Neural cell (in vitro differentiated cells): ENCODE measurements around the gene SYNGR2. TPM values are rescaled to one million over a fixed set of nuclear protein-coding genes. Genes with fewer than 3 reads are reported as not detected.

Experiments used
- H2AFZ ChIP-seq: fragments of 200-600, 300-800 bp; sonication (generic), shearing (Covaris generic); 2 replicates; pipeline ENCODE4 v1.6.0; 2014; ENCODE audit warnings: low read depth, mild to moderate bottlenecking, antibody characterized with exemption, low read length, moderate library complexity
- H3F3A ChIP-seq: fragments of 200-600 bp; shearing (Covaris generic); 2 replicates; pipeline ENCODE4 v1.6.1; 2016; ENCODE audit warnings: mild to moderate bottlenecking, moderate library complexity, mixed read lengths, antibody characterized with exemption, low read length; ENCODE audit not compliant: insufficient read depth, poor library complexity, severe bottlenecking
- H3K27ac ChIP-seq: fragments of 200-600, 300-800 bp; sonication (generic), shearing (Covaris generic); 2 replicates; pipeline ENCODE4 v1.5.1; 2014; ENCODE audit warnings: mild to moderate bottlenecking, low read length, moderate library complexity
- H3K27me3 ChIP-seq: fragments of 300-800, 200-600 bp; sonication (generic), shearing (Covaris generic); 2 replicates; pipeline ENCODE4 v1.6.0; 2014; ENCODE audit warnings: mild to moderate bottlenecking, low read depth, low read length, moderate library complexity; ENCODE audit not compliant: insufficient read depth
- H3K36me3 ChIP-seq: fragments of 300-800, 200-600 bp; sonication (generic), shearing (Covaris generic); 2 replicates; pipeline ENCODE4 v1.5.1; 2014; ENCODE audit warnings: mild to moderate bottlenecking, antibody characterized with exemption, low read length, moderate library complexity; ENCODE audit not compliant: insufficient read depth
- H3K4me2 ChIP-seq: fragments of 300-800, 200-600 bp; sonication (generic), shearing (Covaris generic); 2 replicates; pipeline ENCODE4 v1.6.0; 2014; ENCODE audit warnings: mild to moderate bottlenecking, low read length
- H3K4me3 ChIP-seq: fragments of 300-800, 200-600 bp; sonication (generic), shearing (Covaris generic); 2 replicates; pipeline ENCODE4 v1.5.1; 2014; ENCODE audit warnings: mild to moderate bottlenecking, low read length, moderate library complexity
- H3K79me2 ChIP-seq: fragments of 200-600 bp; shearing (Covaris generic); replicated peaks from 2 replicates; pipeline ENCODE4 v1.6.0; 2014; ENCODE audit warnings: mild to moderate bottlenecking, low read length, moderate library complexity; ENCODE audit not compliant: insufficient read depth
- H3K9ac ChIP-seq: fragments of 300-800, 200-600 bp; sonication (generic), shearing (Covaris generic); 2 replicates; pipeline ENCODE4 v1.6.1; 2016; ENCODE audit warnings: mild to moderate bottlenecking, low read length, mixed read lengths
- H3K9me2 ChIP-seq: fragments of 200-600 bp; shearing (Covaris generic); 2 replicates; pipeline ENCODE4 v1.6.1; 2016; ENCODE audit warnings: mild to moderate bottlenecking, low read length, mixed read lengths; ENCODE audit not compliant: insufficient read depth
- H3K9me3 ChIP-seq: fragments of 200-600, 300-800 bp; sonication (generic), shearing (Covaris generic); 2 replicates; pipeline ENCODE4 v1.6.1; 2016; ENCODE audit warnings: mild to moderate bottlenecking, mixed run types, low read length, moderate library complexity, mixed read lengths
- H4K20me1 ChIP-seq: fragments of 200-600 bp; shearing (Covaris generic); 2 replicates; pipeline ENCODE4 v1.6.1; 2016; ENCODE audit warnings: mild to moderate bottlenecking, mixed run types; ENCODE audit not compliant: insufficient read depth
- CTCF ChIP-seq: fragments of 450-650 bp; IDR thresholded peaks from 2 replicates; pipeline ENCODE4 v1.5.1; 2014; ENCODE audit warnings: antibody characterized with exemption, mild to moderate bottlenecking, moderate library complexity; ENCODE audit not compliant: poor library complexity, severe bottlenecking
- EP300 ChIP-seq: fragments of 450-650 bp; conservative IDR thresholded peaks from 2 replicates; pipeline ENCODE4 v1.6.1; 2014; ENCODE audit warnings: antibody characterized with exemption, mild to moderate bottlenecking, moderate library complexity; ENCODE audit not compliant: poor library complexity, severe bottlenecking
- EZH2 ChIP-seq: fragments of 200-600, 300-800 bp; shearing (Covaris generic), sonication (generic); IDR thresholded peaks from 2 replicates; pipeline ENCODE4 v1.6.1; 2014; ENCODE audit warnings: antibody characterized with exemption, low read length, borderline replicate concordance, mild to moderate bottlenecking; ENCODE audit not compliant: insufficient read depth, poor library complexity, severe bottlenecking
- MXI1 ChIP-seq: fragments of 450-650 bp; conservative IDR thresholded peaks from 2 replicates; pipeline ENCODE4 v1.6.1; 2014; ENCODE audit warnings: antibody characterized with exemption, mild to moderate bottlenecking; ENCODE audit not compliant: poor library complexity, severe bottlenecking
- POLR2AphosphoS5 ChIP-seq: IDR thresholded peaks from 2 replicates; pipeline ENCODE4 v1.6.1; 2012
- RAD21 ChIP-seq: fragments of 450-650 bp; conservative IDR thresholded peaks from 2 replicates; pipeline ENCODE4 v1.6.1; 2014; ENCODE audit warnings: antibody characterized with exemption, mild to moderate bottlenecking, moderate library complexity
- REST ChIP-seq: IDR thresholded peaks from 2 replicates; pipeline ENCODE4 v1.6.1; 2012; ENCODE audit warnings: borderline replicate concordance
- SMC3 ChIP-seq: fragments of 450-650 bp; conservative IDR thresholded peaks from 2 replicates; pipeline ENCODE4 v1.6.1; 2014; ENCODE audit warnings: antibody characterized with exemption, mild to moderate bottlenecking, moderate library complexity; ENCODE audit not compliant: poor library complexity
- TAF1 ChIP-seq: IDR thresholded peaks from 2 replicates; pipeline ENCODE4 v1.6.1; 2012; ENCODE audit warnings: low read depth
- polyA minus RNA-seq: library from RNA; depleted of rRNA, polyadenylated mRNA; stranded (reverse); fragments of >200 nt; gene quantifications from 2 replicates; pipeline ENCODE4 v1.2.3, GENCODE V29; 2014
- polyA plus RNA-seq: library from polyadenylated mRNA; depleted of rRNA; stranded (reverse); fragments of >200 nt; gene quantifications from 2 replicates; pipeline ENCODE4 v1.2.3, GENCODE V29; 2014

The SYNGR2 gene
- polyA plus RNA-seq: 2.7 and 3.9 TPM in 2 replicates
- polyA minus RNA-seq: 3.2 and 4.4 TPM in 2 replicates

- H3K9me3 ChIP-seq: no peaks in the 10 kb centered on the region
- TF ChIP-seq RAD21 (no peak), CTCF (peak; percentile 12), POLR2AphosphoS5 (peak; percentile 40), EP300 (peak; percentile 18), MXI1 (peak; percentile 22), SMC3 (no peak), REST (peak; percentile 36), TAF1 (peak; percentile 32), EZH2 (no peak)
- H3K4me3 ChIP-seq: peak within 1 kb of the TSS; percentile 67
- H3K27me3 ChIP-seq: no peaks in the 10 kb centered on the region
- no peak within 1 kb of the TSS for H3K4me2 ChIP-seq
- peak within 1 kb of the TSS; percentile 25 for H2AFZ ChIP-seq
- H3K36me3 ChIP-seq: no peaks in the 10 kb centered on the region
- no peak within 1 kb of the TSS for H3K27ac ChIP-seq
- peak within 1 kb of the TSS; percentile 48 for H3K9ac ChIP-seq
- H3K9me2 ChIP-seq: no peaks in the 10 kb centered on the region
- no peaks in the 10 kb centered on the region for H4K20me1 ChIP-seq
- no peaks in the 10 kb centered on the region for H3K79me2 ChIP-seq
- no peaks in the 10 kb centered on the region for H3F3A ChIP-seq
These were observed at the start of gene SYNGR2 for GRCh38 chr17:78168242-78168902. Gene SYNGR2, plus strand, starts transcription at chr17:78168581. Its CDS starts 36 bp downstream, at chr17:78168617.

GRCh38 chr17:78118801-78119241 is 49.6 kb upstream of the SYNGR2 start:
- Histone ChIP-seq H2AFZ (no peak overlapping the region), H3K4me3 (no peak overlapping the region), H3K36me3 (no peaks in the 10 kb centered on the region), H3K27ac (no peak overlapping the region), H3F3A (no peaks in the 10 kb centered on the region), H3K9me3 (no peaks in the 10 kb centered on the region), H3K27me3 (no peaks in the 10 kb centered on the region), H3K9me2 (no peaks in the 10 kb centered on the region), H3K9ac (no peak overlapping the region), H3K79me2 (no peaks in the 10 kb centered on the region), H3K4me2 (no peak overlapping the region), H4K20me1 (no peaks in the 10 kb centered on the region)
- TF ChIP-seq EP300: no peak
- no peak for TF ChIP-seq POLR2AphosphoS5
- no peak for TF ChIP-seq RAD21
- no peak for TF ChIP-seq EZH2
- TF ChIP-seq TAF1: no peak
- TF ChIP-seq REST: no peak
- TF ChIP-seq SMC3: no peak
- no peak for TF ChIP-seq MXI1
- no peak for TF ChIP-seq CTCF
